GM18502 (cell line): Measurements from ENCODE around the gene BRD1.
"Not testable (repeated sequence)": the region's sequence is repeated elsewhere in the genome, so short reads cannot be mapped to it uniquely, and the experiment has no call there.

Experiments used
- ATAC-seq: cut with Tn5 transposase; IDR thresholded peaks from one replicate; pipeline ENCODE4 v1.9.1; 2021; ENCODE audit warnings: mild to moderate bottlenecking; ENCODE audit not compliant: unreplicated experiment, poor library complexity

Gene BRD1

GRCh38 chr22:49785841-49786471 lies 41.7 kb downstream of the BRD1 start:
- ATAC-seq: no peak

- ATAC-seq: no peak
Observed at GRCh38 chr22:49785046-49785521, 42.6 kb downstream of the BRD1 start.

GRCh38 chr22:49784630-49784971 lies 43.1 kb downstream of the BRD1 start:
- no peak for ATAC-seq

GRCh38 chr22:49783926-49784629 lies 43.6 kb downstream of the BRD1 start:
- ATAC-seq: no peak

- ATAC-seq: no peak
Observed at GRCh38 chr22:49783036-49783746, 44.5 kb downstream of the BRD1 start.

GRCh38 chr22:49781886-49782285 lies 45.8 kb downstream of the BRD1 start:
- not testable (repeated sequence) for ATAC-seq

GRCh38 chr22:49781289-49781782 lies 46.3 kb downstream of the BRD1 start:
- no peak for ATAC-seq

- ATAC-seq: no peak
Observed at GRCh38 chr22:49780698-49781288, 46.9 kb downstream of the BRD1 start.

- no peak for ATAC-seq
Observed at GRCh38 chr22:49779853-49780697, 47.6 kb downstream of the BRD1 start.

- ATAC-seq: no peak
Observed at GRCh38 chr22:49779211-49779610, 48.5 kb downstream of the BRD1 start.

GRCh38 chr22:49777569-49778249 lies 50.0 kb downstream of the BRD1 start:
- ATAC-seq: no peak

GRCh38 chr22:49776891-49777290 lies 50.8 kb downstream of the BRD1 start:
- no peak for ATAC-seq

- no peak for ATAC-seq
Observed at GRCh38 chr22:49775867-49776511, 51.7 kb downstream of the BRD1 start.

- ATAC-seq: no peak
Observed at GRCh38 chr22:49775191-49775866, 52.3 kb downstream of the BRD1 start.

- ATAC-seq: no peak
Observed at GRCh38 chr22:49774499-49775151, 53.0 kb downstream of the BRD1 start.

GRCh38 chr22:49774046-49774445 lies 53.6 kb downstream of the BRD1 start:
- ATAC-seq: no peak

- no peak for ATAC-seq
Observed at GRCh38 chr22:49773531-49773930, 54.1 kb downstream of the BRD1 start.

GRCh38 chr22:49772692-49773091 lies 55.0 kb downstream of the BRD1 start:
- ATAC-seq: no peak
